Keratinocyte (primary cell): Measurements from ENCODE around the gene SYNPR.

Experiments
- CTCF ChIP-seq, 3 experiments: IDR thresholded peaks in 1 of 3; conservative IDR thresholded peaks in 1 of 3; optimal IDR thresholded peaks in 1 of 3; 2 replicates in 2 of 3; 3 replicates in 1 of 3; pipeline versions ENCODE3 to v1.5.1; 2011; ENCODE audit warnings: low read length in 3 of 3, mild to moderate bottlenecking in 3 of 3, moderate library complexity in 2 of 3, control low read depth in 1 of 3, inconsistent platforms in 1 of 3; ENCODE audit not compliant: insufficient read depth in 2 of 3; ENCODE audit errors: extremely low read depth in 1 of 3
- EZH2 ChIP-seq: IDR thresholded peaks from one replicate; pipeline ENCODE4 v1.6.1; 2012; ENCODE audit warnings: inconsistent platforms, mild to moderate bottlenecking, low read length, moderate library complexity

DNA sequence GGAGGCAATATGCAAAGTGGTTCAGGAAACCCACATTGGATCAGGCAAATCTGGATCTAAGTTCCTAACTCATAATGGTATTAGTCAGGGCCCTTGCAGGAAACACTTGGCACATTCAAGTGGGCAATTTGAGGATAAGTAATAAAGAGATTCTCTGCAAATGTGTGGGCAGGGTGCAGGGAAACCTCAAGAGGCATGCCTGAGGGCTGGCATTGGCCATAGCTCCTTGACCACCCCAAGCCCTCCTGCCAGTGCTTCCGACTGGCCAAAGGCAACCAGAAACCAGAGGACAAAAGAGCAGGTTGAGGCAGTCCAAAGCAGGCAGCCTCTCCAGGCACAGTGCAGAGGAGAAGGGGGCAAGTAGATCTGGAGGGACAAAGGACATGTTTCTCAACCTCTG lies 243.5 kb downstream of the SYNPR start:
- no peak for TF ChIP-seq CTCF (optimal IDR thresholded peaks at IDR 0.05 in 1 of 3, IDR thresholded peaks at IDR 0.05 in 1 of 3, conservative IDR thresholded peaks at IDR 0.05 in 1 of 3; ENCODE audit: extremely low read depth in 1 of 3, insufficient read depth in 2 of 3, low read length in 3 of 3)
- TF ChIP-seq EZH2 = no peak
